Uterus (tissue), 4 donors: ENCODE data around the gene GRIP1. TPM values are rescaled to one million over a fixed set of nuclear protein-coding genes. Genes with fewer than 3 reads are reported as not detected.

Experiments used
- DNase-seq, 2 donors: peaks; one replicate each; pipeline ENCODE4 v3.0.0-alpha.2; 2019 to 2020
- H3K27ac ChIP-seq, 2 donors: fragments of 200-600 bp; sonication (generic); 1 replicate in 1 of 2; 2 replicates in 1 of 2; pipeline ENCODE4 v1.5.1; 2016 to 2018
- H3K27me3 ChIP-seq, 2 donors: fragments of 200-600 bp; sonication (generic); one replicate each; pipeline ENCODE4 v1.5.1; 2018 to 2019; ENCODE audit warnings: control low read depth in 1 of 2
- H3K36me3 ChIP-seq, 2 donors: fragments of 200-600 bp; sonication (generic); one replicate each; pipeline ENCODE4 v1.5.1; 2019; ENCODE audit warnings: control low read depth in 1 of 2
- H3K4me1 ChIP-seq, 2 donors: fragments of 200-600 bp; sonication (generic); one replicate each; pipeline ENCODE4 v1.5.1; 2018 to 2019; ENCODE audit warnings: control low read depth in 1 of 2
- H3K4me3 ChIP-seq, 2 donors: fragments of 200-600 bp; sonication (generic); 1 replicate in 1 of 2; 2 replicates in 1 of 2; pipeline ENCODE4 v1.5.1; 2018 to 2019; ENCODE audit warnings: mild to moderate bottlenecking in 1 of 2
- H3K9me3 ChIP-seq, 2 donors: fragments of 200-600 bp; sonication (generic); one replicate each; pipeline ENCODE4 v1.5.1; 2019; ENCODE audit warnings: control low read depth in 1 of 2
- POLR2A ChIP-seq, 2 donors: fragments of 450-650 bp; IDR thresholded peaks; one replicate each; pipeline ENCODE4 v1.6.1; 2016; ENCODE audit warnings: antibody characterized with exemption in 2 of 2, mild to moderate bottlenecking in 1 of 2, moderate library complexity in 1 of 2
- intact Hi-C: fragments of 100-400 bp; cut with DNase I; formaldehyde crosslinking; loops from one replicate; pipeline ENCODE4 v1.15.1; 2023; ENCODE audit warnings: low total_unique reads
- total RNA-seq, 4 donors: library from RNA; depleted of rRNA in 3 of 4; stranded (reverse); fragments of >200 nt in 3 of 4; gene quantifications; one replicate each; pipeline versions ENCODE4 v1.1.0 to v1.2.4, GENCODE V29; 2014 to 2023
- TF ChIP-seq, protein P1 (sequence below), 4 experiments: fragments of 200-600 bp in 2 of 4; fragments of 450-650 bp in 2 of 4; sonication (generic) in 2 of 4; IDR thresholded peaks; one replicate each; pipeline ENCODE4 v1.5.1; 2016 to 2019; ENCODE audit warnings: antibody characterized with exemption in 4 of 4, mild to moderate bottlenecking in 2 of 4, moderate library complexity in 1 of 4
- donor health status: DM: yes; HTN: yes; CAD: no.

Gene GRIP1
- total RNA-seq, 4 donors from 2014 or later, result 6.4 to 74.8 (median 19.2) TPM; not detected in 1

GRCh38 chr12:66624806-66625205 lies 54.1 kb downstream of the GRIP1 start:
- TF ChIP-seq, protein P1, sequence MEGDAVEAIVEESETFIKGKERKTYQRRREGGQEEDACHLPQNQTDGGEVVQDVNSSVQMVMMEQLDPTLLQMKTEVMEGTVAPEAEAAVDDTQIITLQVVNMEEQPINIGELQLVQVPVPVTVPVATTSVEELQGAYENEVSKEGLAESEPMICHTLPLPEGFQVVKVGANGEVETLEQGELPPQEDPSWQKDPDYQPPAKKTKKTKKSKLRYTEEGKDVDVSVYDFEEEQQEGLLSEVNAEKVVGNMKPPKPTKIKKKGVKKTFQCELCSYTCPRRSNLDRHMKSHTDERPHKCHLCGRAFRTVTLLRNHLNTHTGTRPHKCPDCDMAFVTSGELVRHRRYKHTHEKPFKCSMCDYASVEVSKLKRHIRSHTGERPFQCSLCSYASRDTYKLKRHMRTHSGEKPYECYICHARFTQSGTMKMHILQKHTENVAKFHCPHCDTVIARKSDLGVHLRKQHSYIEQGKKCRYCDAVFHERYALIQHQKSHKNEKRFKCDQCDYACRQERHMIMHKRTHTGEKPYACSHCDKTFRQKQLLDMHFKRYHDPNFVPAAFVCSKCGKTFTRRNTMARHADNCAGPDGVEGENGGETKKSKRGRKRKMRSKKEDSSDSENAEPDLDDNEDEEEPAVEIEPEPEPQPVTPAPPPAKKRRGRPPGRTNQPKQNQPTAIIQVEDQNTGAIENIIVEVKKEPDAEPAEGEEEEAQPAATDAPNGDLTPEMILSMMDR (IDR thresholded peaks at IDR 0.05), result no peak
- H3K27me3 ChIP-seq, result no peaks in the 10 kb centered on the region
- no peaks in the 10 kb centered on the region for H3K9me3 ChIP-seq
- H3K36me3 ChIP-seq, result no peaks in the 10 kb centered on the region
- H3K4me1 ChIP-seq, result no peaks in the 10 kb centered on the region
- no peak overlapping the region for H3K27ac ChIP-seq
- H3K4me3 ChIP-seq, result no peak overlapping the region
- intact Hi-C loops, result no loop called here
- no peak for DNase-seq

DNA sequence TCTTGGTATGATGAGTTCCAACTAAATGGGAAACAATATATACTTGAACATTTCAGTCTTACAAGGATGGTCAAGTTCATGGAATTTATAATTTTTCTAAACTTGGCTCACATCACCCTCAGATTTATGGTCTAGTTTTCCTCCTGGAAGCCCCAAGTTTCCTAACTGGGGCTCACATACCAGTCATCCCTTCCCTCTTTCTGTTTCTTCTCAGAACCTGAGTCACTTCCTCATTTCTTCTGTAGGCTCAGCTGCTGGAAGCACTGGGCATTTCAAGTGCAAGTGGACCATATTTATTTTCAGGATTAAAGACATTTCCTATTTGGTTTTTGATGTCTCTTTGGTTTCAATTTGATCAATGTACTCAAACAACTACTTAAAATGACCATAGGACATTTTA lies 55.4 kb downstream of the GRIP1 start:
- Histone ChIP-seq H3K9me3 (no peaks in the 10 kb centered on the region), H3K4me1 (no peaks in the 10 kb centered on the region), H3K27ac (no peak overlapping the region), H3K4me3 (no peak overlapping the region), H3K36me3 (no peaks in the 10 kb centered on the region), H3K27me3 (no peaks in the 10 kb centered on the region)
- TF ChIP-seq POLR2A (IDR thresholded peaks at IDR 0.05), result no peak
- TF ChIP-seq, protein P1 (IDR thresholded peaks at IDR 0.05), result no peak
- DNase-seq, result no peak
- intact Hi-C loops, result no loop called here

GRCh38 chr12:66620688-66621087 lies 58.2 kb downstream of the GRIP1 start:
- intact Hi-C loops, result no loop called here

GRCh38 chr12:66620026-66620425 lies 58.9 kb downstream of the GRIP1 start:
- DNase-seq, result no peak
- H3K4me3 ChIP-seq, result no peak overlapping the region
- H3K27ac ChIP-seq, result no peak overlapping the region
- H3K27me3 ChIP-seq, result no peaks in the 10 kb centered on the region
- H3K36me3 ChIP-seq, result no peaks in the 10 kb centered on the region
- TF ChIP-seq, protein P1 (IDR thresholded peaks at IDR 0.05), result no peak
- TF ChIP-seq POLR2A (IDR thresholded peaks at IDR 0.05), result no peak
- intact Hi-C loops, result no loop called here
- no peaks in the 10 kb centered on the region for H3K9me3 ChIP-seq
- no peaks in the 10 kb centered on the region for H3K4me1 ChIP-seq

More at GRCh38 chr12:66620688-66621087, 58.2 kb downstream of the GRIP1 start:
- H3K4me1 ChIP-seq, result no peaks in the 10 kb centered on the region
- H3K27ac ChIP-seq, result no peak overlapping the region
- DNase-seq, result no peak
- TF ChIP-seq, protein P1 (IDR thresholded peaks at IDR 0.05), result no peak
- no peak for TF ChIP-seq POLR2A (IDR thresholded peaks at IDR 0.05)
- H3K27me3 ChIP-seq, result no peaks in the 10 kb centered on the region
- H3K4me3 ChIP-seq, result no peak overlapping the region
- no peaks in the 10 kb centered on the region for H3K9me3 ChIP-seq
- no peaks in the 10 kb centered on the region for H3K36me3 ChIP-seq

DNA sequence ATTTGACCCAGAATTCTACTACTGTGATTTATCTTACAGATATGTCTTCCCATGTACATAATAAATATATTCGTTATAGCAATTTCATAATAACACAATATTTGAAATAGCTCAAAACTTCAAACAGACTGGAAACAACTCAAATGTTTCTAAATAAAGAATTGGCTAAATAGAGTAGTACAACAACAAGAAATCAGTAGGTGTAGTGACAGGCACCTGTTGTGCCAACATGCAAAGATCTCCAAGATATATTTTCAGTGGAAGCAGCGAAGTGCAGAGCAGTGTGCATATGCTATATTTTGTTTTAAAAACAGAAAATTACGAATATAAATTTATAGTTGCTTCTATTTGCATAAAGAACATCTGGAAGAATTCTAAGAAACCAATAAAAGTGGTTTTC lies 60.9 kb downstream of the GRIP1 start:
- intact Hi-C loops, result no loop called here
- Histone ChIP-seq H3K27me3 (no peaks in the 10 kb centered on the region), H3K36me3 (no peaks in the 10 kb centered on the region), H3K4me3 (no peak overlapping the region), H3K27ac (no peak overlapping the region), H3K4me1 (no peaks in the 10 kb centered on the region), H3K9me3 (no peaks in the 10 kb centered on the region)
- no peak for DNase-seq
- no peak for TF ChIP-seq POLR2A (IDR thresholded peaks at IDR 0.05)
- TF ChIP-seq, protein P1 (IDR thresholded peaks at IDR 0.05), result no peak
